Calu3 (cell line): ENCODE results near the gene GATB. TPM values are rescaled to one million over a fixed set of nuclear protein-coding genes. Genes with fewer than 3 reads are reported as not detected.

ENCODE experiments used
- BruUV-seq: library from RNA; stranded (reverse); fragments of 400-500 nt; replicated peaks from 2 replicates; lab custom pipeline; 2021; lab: Mats Ljungman, UMichigan
- CTCF ChIA-PET: fragments of 300-600 bp; sonication (Branson Sonifier 250); formaldehyde crosslinking; loops from one replicate; lab custom pipeline; 2022; ENCODE audit warnings: antibody characterized with exemption; lab: Charles Lee
- DNase-seq: peaks from one replicate; pipeline ENCODE4 v3.0.0; 2022
- H3K27ac Mint-ChIP-seq: one replicate; pipeline ENCODE4 v1.8.0; 2022; ENCODE audit warnings: mixed read lengths; ENCODE audit not compliant: unreplicated experiment
- H3K27me3 Mint-ChIP-seq: one replicate; pipeline ENCODE4 v1.8.0; 2022; ENCODE audit warnings: mixed read lengths; ENCODE audit not compliant: unreplicated experiment
- H3K36me3 Mint-ChIP-seq: one replicate; pipeline ENCODE4 v1.8.0; 2022; ENCODE audit warnings: mild to moderate bottlenecking, moderate library complexity, mixed read lengths; ENCODE audit not compliant: insufficient read depth, unreplicated experiment
- H3K4me1 Mint-ChIP-seq: one replicate; pipeline ENCODE4 v1.8.0; 2022; ENCODE audit warnings: mild to moderate bottlenecking, low read depth, mixed read lengths; ENCODE audit not compliant: unreplicated experiment
- H3K4me3 Mint-ChIP-seq: one replicate; pipeline ENCODE4 v1.8.0; 2022; ENCODE audit warnings: mild to moderate bottlenecking, low read depth, moderate library complexity, mixed read lengths; ENCODE audit not compliant: unreplicated experiment
- H3K9me3 Mint-ChIP-seq: one replicate; pipeline ENCODE4 v1.8.0; 2022; ENCODE audit warnings: low read depth, mixed read lengths; ENCODE audit not compliant: unreplicated experiment
- intact Hi-C: fragments of 100-400 bp; cut with micrococcal nuclease; formaldehyde crosslinking; loops from one replicate; pipeline ENCODE4 v1.10.0; 2022; ENCODE audit not compliant: unreplicated experiment
- total RNA-seq: library from RNA; stranded (reverse); gene quantifications from 2 replicates; pipeline ENCODE4 v1.2.3, GENCODE V29; 2022
- TF ChIP-seq, protein P1 (sequence below): fragments of 200-600 bp; IDR thresholded peaks from one replicate; pipeline ENCODE4 v1.8.0; 2022; ENCODE audit warnings: antibody characterized with exemption; ENCODE audit not compliant: unreplicated experiment

Gene GATB
- total RNA-seq, 1 experiment from 2014 or later: 11.6 TPM

DNA sequence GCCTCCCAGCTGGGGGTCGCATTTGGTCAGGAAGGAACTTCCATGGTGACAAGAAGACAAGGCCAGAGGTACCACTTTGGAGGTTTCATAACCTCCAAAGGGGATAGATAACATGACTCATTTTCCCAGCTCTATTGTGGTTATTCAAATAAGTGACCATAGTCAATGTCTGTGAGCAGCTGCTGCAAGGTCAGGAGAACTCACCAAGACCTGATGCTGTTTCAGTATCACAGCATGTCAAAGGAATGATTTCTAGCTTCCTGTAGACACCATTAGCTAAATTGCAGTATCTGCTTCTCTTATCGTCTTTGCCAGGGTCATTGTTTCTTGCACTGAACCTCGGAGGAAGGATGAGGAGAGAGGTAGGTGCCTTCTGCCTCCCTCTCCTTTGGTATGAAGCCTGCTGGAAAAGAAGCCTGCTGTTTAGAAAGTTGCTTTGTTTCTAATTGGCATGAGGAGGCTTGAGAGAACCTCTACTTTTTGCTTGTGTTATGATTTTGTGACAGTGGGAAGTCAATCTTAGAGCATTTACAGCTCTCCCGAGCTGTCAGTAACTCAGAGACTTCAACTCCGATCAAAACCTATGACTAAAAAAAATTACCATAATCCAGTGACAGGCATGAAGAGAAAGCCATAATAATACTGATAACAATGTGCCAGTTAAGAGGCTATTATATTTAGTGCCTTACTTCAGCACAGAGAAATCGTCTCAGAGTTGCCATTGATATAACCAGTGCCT, 38.0 kb upstream of the GATB start:
- H3K27me3 Mint-ChIP-seq: peaks cover 37% of the 10 kb centered on the region
- CTCF ChIA-PET: no interaction called here

DNA sequence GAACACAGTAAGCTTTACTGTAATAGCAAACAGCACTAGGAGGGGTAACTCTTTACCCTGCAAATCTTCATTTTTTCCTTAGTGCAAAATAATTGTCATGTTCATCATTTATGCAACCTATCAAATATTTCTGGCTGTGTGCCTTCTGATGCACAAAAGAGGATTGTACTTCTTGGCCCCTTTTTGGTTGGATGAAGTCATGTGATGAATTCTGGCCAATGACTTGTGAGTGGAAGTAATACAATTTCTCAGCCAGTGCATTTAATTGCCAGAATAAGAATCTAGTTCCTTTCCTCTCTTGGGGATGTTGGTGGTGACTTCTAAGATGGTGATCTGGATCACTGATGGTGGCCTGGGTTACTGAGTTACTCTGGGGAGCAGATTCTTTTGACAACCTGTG, 37.0 kb upstream of the GATB start:
- Mint-ChIP-seq H3K36me3 (no peaks in the 10 kb centered on the region), H3K4me3 (no peak overlapping the region), H3K4me1 (no peaks in the 10 kb centered on the region), H3K27me3 (peaks cover 47% of the 10 kb centered on the region), H3K27ac (no peak overlapping the region), H3K9me3 (no peaks in the 10 kb centered on the region)
- TF ChIP-seq, protein P1, sequence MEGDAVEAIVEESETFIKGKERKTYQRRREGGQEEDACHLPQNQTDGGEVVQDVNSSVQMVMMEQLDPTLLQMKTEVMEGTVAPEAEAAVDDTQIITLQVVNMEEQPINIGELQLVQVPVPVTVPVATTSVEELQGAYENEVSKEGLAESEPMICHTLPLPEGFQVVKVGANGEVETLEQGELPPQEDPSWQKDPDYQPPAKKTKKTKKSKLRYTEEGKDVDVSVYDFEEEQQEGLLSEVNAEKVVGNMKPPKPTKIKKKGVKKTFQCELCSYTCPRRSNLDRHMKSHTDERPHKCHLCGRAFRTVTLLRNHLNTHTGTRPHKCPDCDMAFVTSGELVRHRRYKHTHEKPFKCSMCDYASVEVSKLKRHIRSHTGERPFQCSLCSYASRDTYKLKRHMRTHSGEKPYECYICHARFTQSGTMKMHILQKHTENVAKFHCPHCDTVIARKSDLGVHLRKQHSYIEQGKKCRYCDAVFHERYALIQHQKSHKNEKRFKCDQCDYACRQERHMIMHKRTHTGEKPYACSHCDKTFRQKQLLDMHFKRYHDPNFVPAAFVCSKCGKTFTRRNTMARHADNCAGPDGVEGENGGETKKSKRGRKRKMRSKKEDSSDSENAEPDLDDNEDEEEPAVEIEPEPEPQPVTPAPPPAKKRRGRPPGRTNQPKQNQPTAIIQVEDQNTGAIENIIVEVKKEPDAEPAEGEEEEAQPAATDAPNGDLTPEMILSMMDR: no peak
- intact Hi-C loops: no loop called here
- no peak for DNase-seq
- BruUV-seq: no TSS peak
- CTCF ChIA-PET: no interaction called here

More for the DNA sequence above, 38.0 kb upstream of the GATB start:
- intact Hi-C loops: no loop called here
- no peaks in the 10 kb centered on the region for H3K36me3 Mint-ChIP-seq
- no peak for DNase-seq
- H3K9me3 Mint-ChIP-seq: no peaks in the 10 kb centered on the region
- TF ChIP-seq, protein P1: no peak
- H3K4me1 Mint-ChIP-seq: no peaks in the 10 kb centered on the region
- BruUV-seq: no TSS peak
- no peak overlapping the region for H3K27ac Mint-ChIP-seq
- H3K4me3 Mint-ChIP-seq: no peak overlapping the region

DNA sequence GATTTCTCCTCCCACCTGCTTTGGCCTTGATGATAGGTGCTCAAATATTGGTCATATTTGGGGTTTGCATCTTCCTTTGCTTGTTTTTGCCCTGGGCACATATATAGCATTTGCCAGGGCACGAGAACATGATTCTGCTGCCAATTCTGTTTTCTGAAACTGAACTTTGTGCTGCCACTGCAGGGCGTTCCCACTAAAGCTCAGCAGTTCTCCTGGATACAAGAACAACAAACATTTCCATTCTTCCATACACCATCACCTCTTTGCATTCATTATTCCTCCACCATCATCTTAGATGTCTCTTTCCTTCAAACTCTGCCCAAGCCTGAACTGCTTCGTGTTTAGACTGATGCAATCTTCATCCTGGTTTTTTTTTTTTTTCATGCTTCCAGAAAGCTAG, 36.3 kb upstream of the GATB start:
- Mint-ChIP-seq H3K4me1 (no peaks in the 10 kb centered on the region), H3K4me3 (no peak overlapping the region), H3K9me3 (no peaks in the 10 kb centered on the region), H3K27me3 (peaks cover 51% of the 10 kb centered on the region), H3K27ac (no peak overlapping the region), H3K36me3 (no peaks in the 10 kb centered on the region)
- TF ChIP-seq, protein P1: no peak
- DNase-seq: no peak
- CTCF ChIA-PET: no interaction called here
- no TSS peak for BruUV-seq
- intact Hi-C loops: no loop called here

DNA sequence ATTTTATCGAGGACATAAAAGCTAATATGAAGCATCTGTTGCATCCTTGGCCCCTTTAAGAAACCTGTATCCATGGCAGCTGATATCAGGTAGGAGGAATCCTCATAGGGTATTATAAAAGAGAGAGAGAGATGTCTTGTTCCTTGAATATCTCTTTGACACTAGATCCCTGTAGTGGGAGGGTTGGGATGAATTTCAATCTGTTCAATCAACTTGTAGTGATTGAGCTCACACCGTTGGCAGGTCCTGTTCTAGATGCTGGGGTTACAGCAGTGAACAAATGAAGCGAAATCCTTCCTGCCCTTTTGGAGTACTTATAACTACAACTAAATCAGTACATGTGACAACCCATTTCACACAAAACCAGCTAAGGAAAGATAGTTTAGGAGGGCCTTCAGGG, 35.3 kb upstream of the GATB start:
- no TSS peak for BruUV-seq
- Mint-ChIP-seq H3K4me1 (no peaks in the 10 kb centered on the region), H3K36me3 (no peaks in the 10 kb centered on the region), H3K27me3 (peaks cover 58% of the 10 kb centered on the region), H3K9me3 (no peaks in the 10 kb centered on the region), H3K4me3 (no peak overlapping the region), H3K27ac (no peak overlapping the region)
- CTCF ChIA-PET: no interaction called here
- intact Hi-C loops: no loop called here
- no peak for DNase-seq
- TF ChIP-seq, protein P1: no peak
